Metanephros (tissue), 1 donor: ENCODE results near the gene MIR17HG. TPM values are rescaled to one million over a fixed set of nuclear protein-coding genes. Genes with fewer than 3 reads are reported as not detected.

ENCODE experiments used
- total RNA-seq: library from RNA; depleted of rRNA; stranded (reverse); fragments of >200 nt; gene quantifications from one replicate; pipeline ENCODE4 v1.2.3, GENCODE V29; 2014

Gene MIR17HG
- 7.2 TPM for total RNA-seq

GRCh38 chr13:91347202-91347995, at the start of gene MIR17HG:
MIR17HG (plus strand) TSS chr13:91347687.

GRCh38 chr13:91398413-91399188, 51.1 kb downstream of the MIR17HG start, which contains the start of gene GPC5:
GPC5 (plus strand) TSS chr13:91398621.

Other genes starting within 250 kb of the MIR17HG start
- gene GPC5, start 50.9 kb downstream of the MIR17HG start, total RNA-seq = 3.6 TPM